Thyroid gland (tissue), 4 donors: Measurements from ENCODE around the gene CCDC81. TPM values are rescaled to one million over a fixed set of nuclear protein-coding genes. Genes with fewer than 3 reads are reported as not detected.
"Not testable (repeated sequence)": the region's sequence is repeated elsewhere in the genome, so short reads cannot be mapped to it uniquely, and the experiment has no call there.

Source experiments
- DNase-seq, 2 donors: peaks; one replicate each; pipeline ENCODE4 v3.0.0-alpha.2; 2019
- H3K27ac ChIP-seq, 3 donors: fragments of 200-600 bp; sonication (generic); 1 replicate in 2 of 3; 2 replicates in 1 of 3; pipeline ENCODE4 v1.5.1; 2016 to 2019; ENCODE audit warnings: mild to moderate bottlenecking in 1 of 3, moderate library complexity in 1 of 3
- H3K27me3 ChIP-seq: fragments of 200-600 bp; sonication (generic); one replicate; pipeline ENCODE4 v1.5.1; 2019
- H3K36me3 ChIP-seq, 2 donors: fragments of 200-600 bp; sonication (generic); one replicate each; pipeline ENCODE4 v1.5.1; 2016 to 2019
- H3K4me1 ChIP-seq, 2 donors: fragments of 200-600 bp; sonication (generic); one replicate each; pipeline ENCODE4 v1.5.1; 2017 to 2019
- H3K4me3 ChIP-seq, 3 donors: fragments of 200-600 bp; sonication (generic); replicated peaks in 1 of 3; 1 replicate in 2 of 3; 2 replicates in 1 of 3; pipeline ENCODE4 v1.5.1; 2016; ENCODE audit warnings: mild to moderate bottlenecking in 1 of 3
- H3K9me3 ChIP-seq: fragments of 200-600 bp; sonication (generic); one replicate; pipeline ENCODE4 v1.5.1; 2017
- POLR2A ChIP-seq, 2 donors: fragments of 450-650 bp; IDR thresholded peaks; one replicate each; pipeline ENCODE4 v1.6.1; 2017; ENCODE audit warnings: antibody characterized with exemption in 2 of 2, mild to moderate bottlenecking in 2 of 2, moderate library complexity in 1 of 2
- WGBS, 2 donors: methylation state at CpG; one replicate each; pipeline ENCODE4 v1.1.5; 2017; 5-methylcytosine and 5-hydroxymethylcytosine counted together
- intact Hi-C: fragments of 100-400 bp; cut with DNase I; formaldehyde crosslinking; loops from one replicate; pipeline ENCODE4 v1.15.1; 2023
- total RNA-seq, 4 donors: library from RNA; depleted of rRNA; stranded (reverse); fragments of >200 nt; gene quantifications; one replicate each; pipeline ENCODE4 v1.2.3, GENCODE V29; 2016
- TF ChIP-seq, protein P1 (sequence below), 6 experiments: fragments of 200-600 bp in 3 of 6; fragments of 450-650 bp in 3 of 6; sonication (generic) in 3 of 6; IDR thresholded peaks; one replicate each; pipeline ENCODE4 v1.5.1; 2016 to 2019; ENCODE audit warnings: antibody characterized with exemption in 6 of 6, mild to moderate bottlenecking in 2 of 6, inconsistent platforms in 1 of 6, moderate library complexity in 1 of 6

CCDC81 gene
- total RNA-seq, 4 donors from 2014 or later, result 0.34 to 5.0 (median 2.8) TPM

DNA sequence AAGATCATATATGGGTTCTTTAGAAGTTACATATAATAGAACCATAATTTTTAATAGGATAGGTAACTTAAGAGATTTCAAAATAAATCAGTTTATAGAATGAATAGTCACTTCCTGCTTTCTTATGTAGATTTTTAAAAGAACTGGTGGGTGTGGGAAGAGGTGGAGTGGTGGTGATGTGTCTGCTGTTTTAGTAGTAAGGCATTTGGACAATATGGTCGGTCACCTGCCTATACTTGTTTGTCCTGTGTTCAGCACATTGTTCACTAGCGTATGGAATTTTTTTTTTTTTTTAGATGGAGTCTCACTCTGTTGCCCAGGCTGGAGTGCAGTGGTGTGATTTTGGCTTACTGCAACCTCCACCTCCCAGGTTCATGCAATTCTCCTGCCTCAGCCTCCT lies 39.3 kb downstream of the CCDC81 start:
- Histone ChIP-seq H3K36me3 (no peaks in the 10 kb centered on the region), H3K27me3 (no peaks in the 10 kb centered on the region), H3K4me3 (no peak overlapping the region), H3K4me1 (no peaks in the 10 kb centered on the region), H3K27ac (no peak overlapping the region), H3K9me3 (no peaks in the 10 kb centered on the region)
- TF ChIP-seq POLR2A (IDR thresholded peaks at IDR 0.05), result no peak
- TF ChIP-seq, protein P1, sequence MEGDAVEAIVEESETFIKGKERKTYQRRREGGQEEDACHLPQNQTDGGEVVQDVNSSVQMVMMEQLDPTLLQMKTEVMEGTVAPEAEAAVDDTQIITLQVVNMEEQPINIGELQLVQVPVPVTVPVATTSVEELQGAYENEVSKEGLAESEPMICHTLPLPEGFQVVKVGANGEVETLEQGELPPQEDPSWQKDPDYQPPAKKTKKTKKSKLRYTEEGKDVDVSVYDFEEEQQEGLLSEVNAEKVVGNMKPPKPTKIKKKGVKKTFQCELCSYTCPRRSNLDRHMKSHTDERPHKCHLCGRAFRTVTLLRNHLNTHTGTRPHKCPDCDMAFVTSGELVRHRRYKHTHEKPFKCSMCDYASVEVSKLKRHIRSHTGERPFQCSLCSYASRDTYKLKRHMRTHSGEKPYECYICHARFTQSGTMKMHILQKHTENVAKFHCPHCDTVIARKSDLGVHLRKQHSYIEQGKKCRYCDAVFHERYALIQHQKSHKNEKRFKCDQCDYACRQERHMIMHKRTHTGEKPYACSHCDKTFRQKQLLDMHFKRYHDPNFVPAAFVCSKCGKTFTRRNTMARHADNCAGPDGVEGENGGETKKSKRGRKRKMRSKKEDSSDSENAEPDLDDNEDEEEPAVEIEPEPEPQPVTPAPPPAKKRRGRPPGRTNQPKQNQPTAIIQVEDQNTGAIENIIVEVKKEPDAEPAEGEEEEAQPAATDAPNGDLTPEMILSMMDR (IDR thresholded peaks at IDR 0.05), result no peak
- WGBS, 2 donors, result 98 to 99% methylated on average over 2 of the region's 2 CpGs
- intact Hi-C loops, result no loop called here
- DNase-seq, result no peak

DNA sequence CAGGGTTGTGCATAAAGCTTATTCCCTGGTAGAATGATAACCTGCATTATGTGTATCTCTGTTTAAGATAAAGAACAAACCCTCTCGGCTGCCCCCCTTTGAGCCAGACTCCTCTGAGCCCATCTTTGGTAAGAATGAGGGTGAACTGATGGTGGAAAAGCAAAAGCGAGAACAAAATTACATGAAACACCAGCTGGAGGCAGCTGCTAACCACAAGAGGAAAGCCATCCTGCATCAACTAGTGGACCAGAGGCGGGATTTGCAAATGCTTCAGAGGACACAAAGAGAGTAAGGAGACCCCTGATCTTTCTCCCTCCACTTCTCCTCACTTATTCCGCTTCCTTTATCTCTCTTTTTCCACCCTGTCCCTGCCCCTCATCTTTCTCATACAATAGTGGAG lies 40.3 kb downstream of the CCDC81 start:
- H3K4me1 ChIP-seq, result no peaks in the 10 kb centered on the region
- intact Hi-C loops, result no loop called here
- WGBS, 2 donors, result 91 to 95% methylated on average over 4 of the region's 4 CpGs
- no peaks in the 10 kb centered on the region for H3K9me3 ChIP-seq
- no peak for TF ChIP-seq POLR2A (IDR thresholded peaks at IDR 0.05)
- TF ChIP-seq, protein P1 (IDR thresholded peaks at IDR 0.05), result no peak
- no peak overlapping the region for H3K4me3 ChIP-seq
- no peak for DNase-seq
- H3K36me3 ChIP-seq, result no peaks in the 10 kb centered on the region
- no peak overlapping the region for H3K27ac ChIP-seq
- no peaks in the 10 kb centered on the region for H3K27me3 ChIP-seq

DNA sequence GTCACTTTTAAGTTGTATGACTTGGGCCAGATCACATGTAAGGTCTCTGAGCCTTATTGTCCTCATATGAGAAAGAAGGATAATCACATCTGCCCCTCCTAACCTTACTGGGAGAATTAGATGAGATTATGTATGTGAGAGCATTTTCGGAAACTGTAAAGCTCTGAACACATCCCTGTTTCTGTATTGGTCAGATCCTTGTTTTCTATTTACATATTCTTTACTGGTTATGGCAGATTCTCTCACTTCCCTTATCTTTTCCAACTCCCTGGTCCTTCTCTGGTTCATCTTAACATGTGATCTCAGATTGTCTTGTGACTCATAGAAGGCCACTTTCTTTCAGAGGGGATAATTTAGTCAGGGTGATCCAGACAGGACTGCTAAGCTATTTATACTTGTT lies 41.8 kb downstream of the CCDC81 start:
- TF ChIP-seq, protein P1 (IDR thresholded peaks at IDR 0.05), result no peak
- TF ChIP-seq POLR2A (IDR thresholded peaks at IDR 0.05), result no peak
- H3K36me3 ChIP-seq, result no peaks in the 10 kb centered on the region
- H3K9me3 ChIP-seq, result no peaks in the 10 kb centered on the region
- no peak for DNase-seq
- H3K27me3 ChIP-seq, result no peaks in the 10 kb centered on the region
- no peak overlapping the region for H3K27ac ChIP-seq
- intact Hi-C loops, result no loop called here
- H3K4me1 ChIP-seq, result no peaks in the 10 kb centered on the region
- WGBS, 2 donors, result 88 to 100% methylated on average over 1 of the region's 1 CpG
- no peak overlapping the region for H3K4me3 ChIP-seq

DNA sequence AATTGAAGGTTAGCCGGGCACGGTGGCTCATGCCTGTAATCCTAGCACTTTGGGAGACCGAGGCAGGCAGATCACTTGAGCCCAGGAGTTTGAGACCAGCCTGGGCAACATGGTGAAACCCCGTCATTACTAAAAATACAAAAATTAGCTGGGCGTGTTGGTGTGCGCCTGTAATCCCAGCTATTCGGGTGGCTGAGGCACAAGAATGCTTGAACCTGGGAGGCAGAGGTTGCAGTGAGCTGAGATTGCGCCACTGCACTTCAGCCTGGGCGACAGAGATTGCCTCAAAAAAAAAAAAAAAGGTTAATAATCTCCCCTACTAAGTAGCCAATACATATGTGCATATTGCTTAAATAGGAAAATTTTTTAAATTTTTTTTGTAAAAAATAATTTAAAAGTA lies 42.3 kb downstream of the CCDC81 start:
- intact Hi-C loops, H3K36me3 ChIP-seq, H3K9me3 ChIP-seq, H3K27me3 ChIP-seq, DNase-seq, H3K4me3 ChIP-seq, H3K27ac ChIP-seq, H3K4me1 ChIP-seq: not testable (repeated sequence)
- 85 to 86% methylated on average over 9 of the region's 9 CpGs for WGBS, 2 donors

DNA sequence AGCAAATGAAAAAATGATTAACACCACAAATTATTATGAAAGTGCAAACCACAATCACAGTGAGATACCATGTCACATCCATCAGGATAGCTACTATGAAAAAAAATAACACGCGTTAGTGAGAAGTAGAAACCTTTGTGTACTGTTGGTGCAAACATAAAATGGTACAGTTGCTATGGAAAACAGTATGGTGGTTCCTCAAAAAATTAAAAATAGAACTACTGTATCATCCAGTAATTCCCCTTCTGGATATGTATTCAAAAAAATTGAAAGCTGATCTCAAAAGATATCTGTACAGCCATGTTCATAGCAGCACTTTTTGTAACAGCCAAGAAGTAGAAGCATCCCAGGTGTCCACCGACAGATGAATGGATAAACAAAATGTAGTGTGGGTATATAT lies 43.4 kb downstream of the CCDC81 start:
- TF ChIP-seq, protein P1 (IDR thresholded peaks at IDR 0.05), result no peak
- TF ChIP-seq POLR2A (IDR thresholded peaks at IDR 0.05), result no peak
- H3K4me1 ChIP-seq, result no peaks in the 10 kb centered on the region
- H3K4me3 ChIP-seq, result no peak overlapping the region
- H3K27ac ChIP-seq, result no peak overlapping the region
- WGBS, 2 donors, result 87 to 92% methylated on average over 3 of the region's 3 CpGs
- DNase-seq, result no peak
- intact Hi-C loops, result no loop called here
- H3K36me3 ChIP-seq, result no peaks in the 10 kb centered on the region
- H3K27me3 ChIP-seq, result no peaks in the 10 kb centered on the region
- no peaks in the 10 kb centered on the region for H3K9me3 ChIP-seq

DNA sequence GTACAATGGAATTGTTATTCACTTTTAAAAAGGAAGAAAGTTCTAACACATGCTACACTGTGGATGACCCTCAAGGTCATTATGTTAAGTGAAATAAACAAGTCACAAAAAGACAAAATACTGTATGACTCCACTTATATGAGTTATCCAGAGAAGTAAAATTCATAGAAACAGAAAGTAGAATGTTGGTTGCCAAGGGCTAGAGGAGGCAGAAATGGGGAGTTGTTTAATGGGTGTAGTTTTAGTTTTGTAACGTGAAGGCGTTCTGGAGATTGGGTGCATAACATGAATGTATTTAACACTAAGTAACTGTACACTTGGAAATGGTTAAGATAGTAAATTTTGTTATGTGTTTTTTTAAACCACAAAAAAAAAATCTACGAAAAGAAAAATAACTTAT lies 43.8 kb downstream of the CCDC81 start:
- H3K9me3 ChIP-seq, result no peaks in the 10 kb centered on the region

More for the DNA sequence above, 43.8 kb downstream of the CCDC81 start:
- H3K27ac ChIP-seq, result no peak overlapping the region
- H3K4me3 ChIP-seq, result no peak overlapping the region
- no peaks in the 10 kb centered on the region for H3K27me3 ChIP-seq
- no peak for DNase-seq
- TF ChIP-seq POLR2A (IDR thresholded peaks at IDR 0.05), result no peak
- H3K36me3 ChIP-seq, result no peaks in the 10 kb centered on the region
- H3K4me1 ChIP-seq, result no peaks in the 10 kb centered on the region
- intact Hi-C loops, result no loop called here
- 96% methylated on average over 3 of the region's 3 CpGs for WGBS, 2 donors
